ENCODE results near the gene MEF2A. TPM values are rescaled to one million over a fixed set of nuclear protein-coding genes. Genes with fewer than 3 reads are reported as not detected.

MEF2A gene
- total RNA-seq, 1 experiment from 2014 or later = 30.7 TPM

DNA sequence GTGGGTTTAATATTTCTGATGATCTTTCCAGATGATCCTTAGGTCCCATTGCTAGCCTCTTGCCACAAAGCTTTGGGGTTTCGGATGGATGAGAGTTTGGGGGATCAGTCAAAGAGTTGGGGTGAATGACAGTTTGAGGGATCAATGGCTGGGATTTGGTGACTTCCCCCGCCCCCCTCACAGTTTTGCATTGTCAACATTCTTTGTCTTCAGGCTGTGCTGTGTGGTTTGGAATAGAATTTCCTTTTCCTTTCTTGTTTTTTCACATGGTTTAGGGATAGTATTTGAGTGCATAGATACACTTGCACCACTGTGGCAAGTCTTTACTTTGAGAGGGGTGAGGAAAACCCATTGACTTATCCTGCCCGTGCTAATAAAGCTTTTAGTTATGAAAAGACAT, 14.3 kb downstream of the MEF2A start:
- peak overlapping the region; percentile 43 for H3K4me3 Mint-ChIP-seq
- peaks cover 71% of the 10 kb centered on the region for H3K4me1 Mint-ChIP-seq
- TF ChIP-seq SOX15 (CRISPR knock-in tag; IDR thresholded peaks at IDR 0.05) (no peak), ZSCAN18 (CRISPR knock-in tag; IDR thresholded peaks at IDR 0.05) (no peak), IRF1 (CRISPR knock-in tag; IDR thresholded peaks at IDR 0.05) (no peak), ZBTB43 (CRISPR knock-in tag; IDR thresholded peaks at IDR 0.05) (no peak), ZNF317 (CRISPR knock-in tag; IDR thresholded peaks at IDR 0.05; ENCODE audit: borderline replicate concordance, low read depth) (no peak), TEAD4 (CRISPR knock-in tag; IDR thresholded peaks at IDR 0.05) (no peak), JUN (CRISPR knock-in tag; IDR thresholded peaks at IDR 0.05) (no peak), NFE2L1 (CRISPR knock-in tag; IDR thresholded peaks at IDR 0.05) (no peak), TEAD1 (CRISPR knock-in tag; IDR thresholded peaks at IDR 0.05) (no peak), ZNF416 (CRISPR knock-in tag; IDR thresholded peaks at IDR 0.05) (no peak), NFATC4 (CRISPR knock-in tag; IDR thresholded peaks at IDR 0.05) (no peak), NR2C2 (CRISPR knock-in tag; IDR thresholded peaks at IDR 0.05) (no peak), NR1H2 (CRISPR knock-in tag; IDR thresholded peaks at IDR 0.05) (no peak), ZBTB21 (CRISPR knock-in tag; IDR thresholded peaks at IDR 0.05; ENCODE audit: borderline replicate concordance) (no peak)
- TF ChIP-seq, protein P1, sequence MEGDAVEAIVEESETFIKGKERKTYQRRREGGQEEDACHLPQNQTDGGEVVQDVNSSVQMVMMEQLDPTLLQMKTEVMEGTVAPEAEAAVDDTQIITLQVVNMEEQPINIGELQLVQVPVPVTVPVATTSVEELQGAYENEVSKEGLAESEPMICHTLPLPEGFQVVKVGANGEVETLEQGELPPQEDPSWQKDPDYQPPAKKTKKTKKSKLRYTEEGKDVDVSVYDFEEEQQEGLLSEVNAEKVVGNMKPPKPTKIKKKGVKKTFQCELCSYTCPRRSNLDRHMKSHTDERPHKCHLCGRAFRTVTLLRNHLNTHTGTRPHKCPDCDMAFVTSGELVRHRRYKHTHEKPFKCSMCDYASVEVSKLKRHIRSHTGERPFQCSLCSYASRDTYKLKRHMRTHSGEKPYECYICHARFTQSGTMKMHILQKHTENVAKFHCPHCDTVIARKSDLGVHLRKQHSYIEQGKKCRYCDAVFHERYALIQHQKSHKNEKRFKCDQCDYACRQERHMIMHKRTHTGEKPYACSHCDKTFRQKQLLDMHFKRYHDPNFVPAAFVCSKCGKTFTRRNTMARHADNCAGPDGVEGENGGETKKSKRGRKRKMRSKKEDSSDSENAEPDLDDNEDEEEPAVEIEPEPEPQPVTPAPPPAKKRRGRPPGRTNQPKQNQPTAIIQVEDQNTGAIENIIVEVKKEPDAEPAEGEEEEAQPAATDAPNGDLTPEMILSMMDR (IDR thresholded peaks at IDR 0.05) = no peak
- TF ChIP-seq, protein P2, sequence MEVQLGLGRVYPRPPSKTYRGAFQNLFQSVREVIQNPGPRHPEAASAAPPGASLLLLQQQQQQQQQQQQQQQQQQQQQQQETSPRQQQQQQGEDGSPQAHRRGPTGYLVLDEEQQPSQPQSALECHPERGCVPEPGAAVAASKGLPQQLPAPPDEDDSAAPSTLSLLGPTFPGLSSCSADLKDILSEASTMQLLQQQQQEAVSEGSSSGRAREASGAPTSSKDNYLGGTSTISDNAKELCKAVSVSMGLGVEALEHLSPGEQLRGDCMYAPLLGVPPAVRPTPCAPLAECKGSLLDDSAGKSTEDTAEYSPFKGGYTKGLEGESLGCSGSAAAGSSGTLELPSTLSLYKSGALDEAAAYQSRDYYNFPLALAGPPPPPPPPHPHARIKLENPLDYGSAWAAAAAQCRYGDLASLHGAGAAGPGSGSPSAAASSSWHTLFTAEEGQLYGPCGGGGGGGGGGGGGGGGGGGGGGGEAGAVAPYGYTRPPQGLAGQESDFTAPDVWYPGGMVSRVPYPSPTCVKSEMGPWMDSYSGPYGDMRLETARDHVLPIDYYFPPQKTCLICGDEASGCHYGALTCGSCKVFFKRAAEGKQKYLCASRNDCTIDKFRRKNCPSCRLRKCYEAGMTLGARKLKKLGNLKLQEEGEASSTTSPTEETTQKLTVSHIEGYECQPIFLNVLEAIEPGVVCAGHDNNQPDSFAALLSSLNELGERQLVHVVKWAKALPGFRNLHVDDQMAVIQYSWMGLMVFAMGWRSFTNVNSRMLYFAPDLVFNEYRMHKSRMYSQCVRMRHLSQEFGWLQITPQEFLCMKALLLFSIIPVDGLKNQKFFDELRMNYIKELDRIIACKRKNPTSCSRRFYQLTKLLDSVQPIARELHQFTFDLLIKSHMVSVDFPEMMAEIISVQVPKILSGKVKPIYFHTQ (CRISPR knock-in tag; IDR thresholded peaks at IDR 0.05) = no peak
- TF ChIP-seq, protein P3, sequence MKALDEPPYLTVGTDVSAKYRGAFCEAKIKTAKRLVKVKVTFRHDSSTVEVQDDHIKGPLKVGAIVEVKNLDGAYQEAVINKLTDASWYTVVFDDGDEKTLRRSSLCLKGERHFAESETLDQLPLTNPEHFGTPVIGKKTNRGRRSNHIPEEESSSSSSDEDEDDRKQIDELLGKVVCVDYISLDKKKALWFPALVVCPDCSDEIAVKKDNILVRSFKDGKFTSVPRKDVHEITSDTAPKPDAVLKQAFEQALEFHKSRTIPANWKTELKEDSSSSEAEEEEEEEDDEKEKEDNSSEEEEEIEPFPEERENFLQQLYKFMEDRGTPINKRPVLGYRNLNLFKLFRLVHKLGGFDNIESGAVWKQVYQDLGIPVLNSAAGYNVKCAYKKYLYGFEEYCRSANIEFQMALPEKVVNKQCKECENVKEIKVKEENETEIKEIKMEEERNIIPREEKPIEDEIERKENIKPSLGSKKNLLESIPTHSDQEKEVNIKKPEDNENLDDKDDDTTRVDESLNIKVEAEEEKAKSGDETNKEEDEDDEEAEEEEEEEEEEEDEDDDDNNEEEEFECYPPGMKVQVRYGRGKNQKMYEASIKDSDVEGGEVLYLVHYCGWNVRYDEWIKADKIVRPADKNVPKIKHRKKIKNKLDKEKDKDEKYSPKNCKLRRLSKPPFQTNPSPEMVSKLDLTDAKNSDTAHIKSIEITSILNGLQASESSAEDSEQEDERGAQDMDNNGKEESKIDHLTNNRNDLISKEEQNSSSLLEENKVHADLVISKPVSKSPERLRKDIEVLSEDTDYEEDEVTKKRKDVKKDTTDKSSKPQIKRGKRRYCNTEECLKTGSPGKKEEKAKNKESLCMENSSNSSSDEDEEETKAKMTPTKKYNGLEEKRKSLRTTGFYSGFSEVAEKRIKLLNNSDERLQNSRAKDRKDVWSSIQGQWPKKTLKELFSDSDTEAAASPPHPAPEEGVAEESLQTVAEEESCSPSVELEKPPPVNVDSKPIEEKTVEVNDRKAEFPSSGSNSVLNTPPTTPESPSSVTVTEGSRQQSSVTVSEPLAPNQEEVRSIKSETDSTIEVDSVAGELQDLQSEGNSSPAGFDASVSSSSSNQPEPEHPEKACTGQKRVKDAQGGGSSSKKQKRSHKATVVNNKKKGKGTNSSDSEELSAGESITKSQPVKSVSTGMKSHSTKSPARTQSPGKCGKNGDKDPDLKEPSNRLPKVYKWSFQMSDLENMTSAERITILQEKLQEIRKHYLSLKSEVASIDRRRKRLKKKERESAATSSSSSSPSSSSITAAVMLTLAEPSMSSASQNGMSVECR (CRISPR knock-in tag; IDR thresholded peaks at IDR 0.05; ENCODE audit: borderline replicate concordance) = no peak
- TF ChIP-seq, protein P4, sequence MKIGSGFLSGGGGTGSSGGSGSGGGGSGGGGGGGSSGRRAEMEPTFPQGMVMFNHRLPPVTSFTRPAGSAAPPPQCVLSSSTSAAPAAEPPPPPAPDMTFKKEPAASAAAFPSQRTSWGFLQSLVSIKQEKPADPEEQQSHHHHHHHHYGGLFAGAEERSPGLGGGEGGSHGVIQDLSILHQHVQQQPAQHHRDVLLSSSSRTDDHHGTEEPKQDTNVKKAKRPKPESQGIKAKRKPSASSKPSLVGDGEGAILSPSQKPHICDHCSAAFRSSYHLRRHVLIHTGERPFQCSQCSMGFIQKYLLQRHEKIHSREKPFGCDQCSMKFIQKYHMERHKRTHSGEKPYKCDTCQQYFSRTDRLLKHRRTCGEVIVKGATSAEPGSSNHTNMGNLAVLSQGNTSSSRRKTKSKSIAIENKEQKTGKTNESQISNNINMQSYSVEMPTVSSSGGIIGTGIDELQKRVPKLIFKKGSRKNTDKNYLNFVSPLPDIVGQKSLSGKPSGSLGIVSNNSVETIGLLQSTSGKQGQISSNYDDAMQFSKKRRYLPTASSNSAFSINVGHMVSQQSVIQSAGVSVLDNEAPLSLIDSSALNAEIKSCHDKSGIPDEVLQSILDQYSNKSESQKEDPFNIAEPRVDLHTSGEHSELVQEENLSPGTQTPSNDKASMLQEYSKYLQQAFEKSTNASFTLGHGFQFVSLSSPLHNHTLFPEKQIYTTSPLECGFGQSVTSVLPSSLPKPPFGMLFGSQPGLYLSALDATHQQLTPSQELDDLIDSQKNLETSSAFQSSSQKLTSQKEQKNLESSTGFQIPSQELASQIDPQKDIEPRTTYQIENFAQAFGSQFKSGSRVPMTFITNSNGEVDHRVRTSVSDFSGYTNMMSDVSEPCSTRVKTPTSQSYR (CRISPR knock-in tag; IDR thresholded peaks at IDR 0.05) = no peak
- peak overlapping the region; percentile 96 for H3K27ac Mint-ChIP-seq
- peaks cover 12% of the 10 kb centered on the region for H3K36me3 Mint-ChIP-seq
- ChIA-PET CTCF (interaction anchor here (1.0 kb wide), 1 partner anchor 125 kb away, joined by 3 read pairs; no protein-coding TSS in a partner anchor), POLR2A (no interaction called here)
- no peak for DNase-seq (ENCODE audit: low spot score)
- H3K27me3 Mint-ChIP-seq (ENCODE audit: low read depth) = no peaks in the 10 kb centered on the region
- H3K9me3 Mint-ChIP-seq = peaks cover 11% of the 10 kb centered on the region
- ATAC-seq = peak; percentile 55
